OCI-LY3 (cell line): ENCODE results near the gene MTX2.

ENCODE experiments used
- CTCF ChIP-seq: fragments of 200-600, 300-600 bp; sonication (generic); IDR thresholded peaks from 2 replicates; pipeline ENCODE4 v1.5.1; 2014; ENCODE audit warnings: antibody characterized with exemption, low read length, low read depth
- EZH2phosphoT487 ChIP-seq: fragments of 200-600 bp; shearing (Covaris generic); IDR thresholded peaks from 2 replicates; pipeline ENCODE4 v1.6.1; 2018; ENCODE audit warnings: antibody characterized with exemption, mixed run types, low read depth

GRCh38 chr2:176278927-176279326 lies 9.7 kb downstream of the MTX2 start:
- TF ChIP-seq CTCF = no peak
- no peak for TF ChIP-seq EZH2phosphoT487
